ENCODE data around the gene INPP1. TPM values are rescaled to one million over a fixed set of nuclear protein-coding genes. Genes with fewer than 3 reads are reported as not detected.
"Not testable (repeated sequence)": the region's sequence is repeated elsewhere in the genome, so short reads cannot be mapped to it uniquely, and the experiment has no call there.

Gene INPP1
- total RNA-seq, 2 experiments from 2014 or later: 5.6 to 6.9 TPM

DNA sequence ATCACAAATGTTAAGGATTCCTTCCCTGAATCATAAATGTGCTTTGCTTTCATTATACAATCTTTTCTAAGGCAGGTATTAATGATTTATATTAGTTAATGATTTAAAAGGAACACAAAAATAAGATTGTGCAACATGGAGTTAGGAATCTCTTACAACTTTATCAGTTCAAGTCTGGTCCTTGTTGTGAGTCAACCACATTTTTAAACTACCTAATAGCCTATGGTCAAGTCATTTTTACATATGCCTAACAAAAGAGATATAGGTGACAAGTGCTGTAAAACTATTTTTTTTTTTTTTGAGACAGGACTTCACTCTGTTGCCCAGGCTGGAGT is 8.2 kb upstream of the INPP1 start:
- CTCF ChIA-PET: no interaction called here
- ATAC-seq: no peak
- Mint-ChIP-seq H3K4me1 (ENCODE audit: low read depth) (no peaks in the 10 kb centered on the region), H3K36me3 (ENCODE audit: low read depth) (no peaks in the 10 kb centered on the region), H3K4me3 (no peak overlapping the region), H3K9me3 (ENCODE audit: insufficient read depth) (no peaks in the 10 kb centered on the region), H3K27me3 (ENCODE audit: low read depth) (peaks cover 22% of the 10 kb centered on the region), H3K27ac (no peak overlapping the region)
- no peak for DNase-seq
- POLR2A ChIA-PET: no interaction called here

DNA sequence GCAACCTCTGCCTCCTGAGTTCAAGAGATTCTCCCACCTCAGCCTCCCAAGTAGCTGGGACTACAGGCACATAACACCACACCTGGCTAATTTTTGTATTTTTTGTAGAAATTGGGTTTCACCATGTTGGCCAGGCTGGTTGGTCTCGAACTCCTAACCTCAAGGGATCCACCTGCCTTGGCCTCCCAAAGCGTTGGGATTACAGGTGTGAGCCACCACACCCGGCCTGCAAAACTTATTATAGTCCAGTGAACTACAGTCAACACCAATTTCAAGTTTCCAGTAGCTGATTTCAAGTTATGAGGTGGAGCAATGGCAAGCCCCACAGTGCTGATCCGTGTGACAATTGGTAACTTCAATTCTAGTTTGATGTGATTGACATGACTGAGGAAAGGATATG is 7.8 kb upstream of the INPP1 start:
- POLR2A ChIA-PET; H3K36me3 Mint-ChIP-seq (ENCODE audit: low read depth); H3K4me1 Mint-ChIP-seq (ENCODE audit: low read depth); DNase-seq; CTCF ChIA-PET; H3K9me3 Mint-ChIP-seq (ENCODE audit: insufficient read depth); H3K4me3 Mint-ChIP-seq; H3K27ac Mint-ChIP-seq; ATAC-seq: not testable (repeated sequence)
- peaks cover 22% of the 10 kb centered on the region for H3K27me3 Mint-ChIP-seq (ENCODE audit: low read depth)

- no peaks in the 10 kb centered on the region for H3K4me1 Mint-ChIP-seq (ENCODE audit: low read depth)
- ChIA-PET CTCF (no interaction called here), POLR2A (no interaction called here)
- ATAC-seq (no peak), DNase-seq (no peak)
- no peaks in the 10 kb centered on the region for H3K36me3 Mint-ChIP-seq (ENCODE audit: low read depth)
- H3K27ac Mint-ChIP-seq: no peak overlapping the region
- no peak overlapping the region for H3K4me3 Mint-ChIP-seq
- H3K9me3 Mint-ChIP-seq (ENCODE audit: insufficient read depth): no peaks in the 10 kb centered on the region
- peaks cover 17% of the 10 kb centered on the region for H3K27me3 Mint-ChIP-seq (ENCODE audit: low read depth)
Measured at GRCh38 chr2:190336420-190336819, 7.0 kb upstream of the INPP1 start.

DNA sequence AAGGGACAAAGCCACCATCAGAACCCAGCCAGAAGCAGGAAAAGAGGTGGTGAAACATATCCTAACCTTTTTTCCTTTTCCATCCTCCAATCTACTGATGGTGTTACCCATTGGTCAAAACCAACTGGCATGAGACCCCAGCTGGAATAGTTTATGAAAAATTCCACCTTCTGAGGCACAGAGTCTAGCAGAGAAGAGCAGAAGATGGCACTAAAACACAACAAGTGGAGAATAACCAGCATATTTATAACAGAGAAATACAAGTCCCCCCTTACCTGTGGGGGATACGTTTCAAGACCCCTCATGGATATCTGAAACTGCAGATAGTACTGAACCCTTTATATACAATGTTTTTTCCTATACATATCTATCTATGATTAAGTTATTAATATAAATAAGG is 4.9 kb upstream of the INPP1 start:
- Mint-ChIP-seq H3K4me1 (ENCODE audit: low read depth) (peaks cover 6% of the 10 kb centered on the region), H3K27ac (no peak overlapping the region), H3K9me3 (ENCODE audit: insufficient read depth) (no peaks in the 10 kb centered on the region), H3K27me3 (ENCODE audit: low read depth) (peaks cover 25% of the 10 kb centered on the region), H3K36me3 (ENCODE audit: low read depth) (no peaks in the 10 kb centered on the region), H3K4me3 (no peak overlapping the region)
- CTCF ChIA-PET: no interaction called here
- POLR2A ChIA-PET: no interaction called here
- DNase-seq: no peak
- no peak for ATAC-seq

- CTCF ChIA-PET: no interaction called here
- POLR2A ChIA-PET: no interaction called here
Measured at GRCh38 chr2:190339394-190339793, 4.0 kb upstream of the INPP1 start.

GRCh38 chr2:190340369-190340768 is 3.0 kb upstream of the INPP1 start:
- Mint-ChIP-seq H3K27me3 (ENCODE audit: low read depth) (peaks cover 20% of the 10 kb centered on the region), H3K9me3 (ENCODE audit: insufficient read depth) (no peaks in the 10 kb centered on the region), H3K36me3 (ENCODE audit: low read depth) (peaks cover 3% of the 10 kb centered on the region), H3K27ac (no peak overlapping the region), H3K4me1 (ENCODE audit: low read depth) (peaks cover 17% of the 10 kb centered on the region), H3K4me3 (no peak overlapping the region)
- ATAC-seq (no peak), DNase-seq (no peak)
- POLR2A ChIA-PET: no interaction called here
- CTCF ChIA-PET: no interaction called here

More at GRCh38 chr2:190339394-190339793, 4.0 kb upstream of the INPP1 start:
- H3K4me1 Mint-ChIP-seq (ENCODE audit: low read depth): peaks cover 11% of the 10 kb centered on the region
- H3K27ac Mint-ChIP-seq: no peak overlapping the region
- no peaks in the 10 kb centered on the region for H3K9me3 Mint-ChIP-seq (ENCODE audit: insufficient read depth)
- H3K4me3 Mint-ChIP-seq: no peak overlapping the region
- H3K27me3 Mint-ChIP-seq (ENCODE audit: low read depth): peaks cover 25% of the 10 kb centered on the region
- no peak for ATAC-seq
- no peak for DNase-seq
- H3K36me3 Mint-ChIP-seq (ENCODE audit: low read depth): peaks cover 3% of the 10 kb centered on the region

- H3K27ac Mint-ChIP-seq: no peak overlapping the region
- ChIA-PET POLR2A (interaction anchor here (1.2 kb wide), 1 partner anchor 64 kb away, joined by 5 read pairs; no protein-coding TSS in a partner anchor), CTCF (interaction anchor here (2.8 kb wide), 1 partner anchor 23 kb away, joined by 29 read pairs; the partner anchor contains the start of gene HIBCH)
- peaks cover 20% of the 10 kb centered on the region for H3K4me1 Mint-ChIP-seq (ENCODE audit: low read depth)
- no peak for ATAC-seq
- no peaks in the 10 kb centered on the region for H3K9me3 Mint-ChIP-seq (ENCODE audit: insufficient read depth)
- peaks cover 3% of the 10 kb centered on the region for H3K36me3 Mint-ChIP-seq (ENCODE audit: low read depth)
- peaks cover 17% of the 10 kb centered on the region for H3K27me3 Mint-ChIP-seq (ENCODE audit: low read depth)
- DNase-seq: no peak
- no peak overlapping the region for H3K4me3 Mint-ChIP-seq
Measured at GRCh38 chr2:190342611-190343010, 778 bp upstream of the INPP1 start.

- H3K36me3 Mint-ChIP-seq (ENCODE audit: low read depth): peaks cover 3% of the 10 kb centered on the region
- DNase-seq: peak; percentile 35
- CTCF ChIA-PET: interaction anchor here (2.2 to 2.8 kb wide), 3 partner anchors 12 to 24 kb away, joined by 4 to 29 read pairs (median 9); partner anchors contain the start of gene HIBCH
Measured at GRCh38 chr2:190343089-190343535, 277 bp upstream of the INPP1 start.

GRCh38 chr2:190344276-190344827 is 963 bp downstream of the INPP1 start:
- no peak for DNase-seq
- peak overlapping the region; percentile 53 for H3K27ac Mint-ChIP-seq
- peaks cover 5% of the 10 kb centered on the region for H3K36me3 Mint-ChIP-seq (ENCODE audit: low read depth)
- H3K27me3 Mint-ChIP-seq (ENCODE audit: low read depth): peaks cover 17% of the 10 kb centered on the region
- peak; percentile 54 for ATAC-seq
- POLR2A ChIA-PET: interaction anchor here (0.6 to 1.2 kb wide), 3 partner anchors 15 to 442 kb away, joined by 3 to 6 read pairs (median 5); no protein-coding TSS in a partner anchor
- H3K4me1 Mint-ChIP-seq (ENCODE audit: low read depth): peaks cover 20% of the 10 kb centered on the region
- peak overlapping the region; percentile 77 for H3K4me3 Mint-ChIP-seq
- CTCF ChIA-PET: interaction anchor here (0.8 to 2.8 kb wide), 15 partner anchors 13 to 506 kb away, joined by 3 to 29 read pairs (median 5); partner anchors contain the start of gene HIBCH
- H3K9me3 Mint-ChIP-seq (ENCODE audit: insufficient read depth): no peaks in the 10 kb centered on the region

More at GRCh38 chr2:190343089-190343535, 277 bp upstream of the INPP1 start:
- Mint-ChIP-seq H3K27me3 (ENCODE audit: low read depth) (peaks cover 17% of the 10 kb centered on the region), H3K4me1 (ENCODE audit: low read depth) (peaks cover 20% of the 10 kb centered on the region), H3K9me3 (ENCODE audit: insufficient read depth) (no peaks in the 10 kb centered on the region), H3K27ac (peak overlapping the region; percentile 72), H3K4me3 (peak overlapping the region; percentile 74)
- POLR2A ChIA-PET: interaction anchor here (0.5 to 1.2 kb wide), 2 partner anchors 64 to 91 kb away, joined by 3 to 5 read pairs; no protein-coding TSS in a partner anchor
- no peak for ATAC-seq

DNA sequence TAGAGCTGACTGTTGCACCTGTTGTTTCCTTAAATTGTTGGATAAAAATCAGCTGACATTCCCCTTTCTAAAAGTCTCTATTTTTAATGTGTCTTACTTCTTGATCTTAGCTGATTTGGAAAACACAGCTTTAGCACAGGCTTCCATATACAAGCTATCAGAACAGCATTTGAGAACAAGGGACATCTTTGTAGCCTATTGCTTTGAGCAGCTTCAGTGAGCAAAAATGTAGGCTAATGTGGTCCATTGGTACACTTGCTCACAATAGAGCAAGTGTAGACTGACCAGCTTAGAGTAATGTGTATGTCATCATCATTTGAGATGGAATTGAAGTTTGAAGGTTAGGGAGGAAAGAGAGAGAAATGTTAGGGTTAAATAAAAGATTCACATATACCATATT is 7.0 kb downstream of the INPP1 start:
- ChIA-PET POLR2A (no interaction called here), CTCF (no interaction called here)
- no peaks in the 10 kb centered on the region for H3K27me3 Mint-ChIP-seq (ENCODE audit: low read depth)

GRCh38 chr2:190351955-190352354 is 8.6 kb downstream of the INPP1 start:
- CTCF ChIA-PET: no interaction called here
- H3K9me3 Mint-ChIP-seq (ENCODE audit: insufficient read depth): no peaks in the 10 kb centered on the region
- no peaks in the 10 kb centered on the region for H3K4me1 Mint-ChIP-seq (ENCODE audit: low read depth)
- H3K27ac Mint-ChIP-seq: no peak overlapping the region
- no peak overlapping the region for H3K4me3 Mint-ChIP-seq
- no peaks in the 10 kb centered on the region for H3K27me3 Mint-ChIP-seq (ENCODE audit: low read depth)
- H3K36me3 Mint-ChIP-seq (ENCODE audit: low read depth): peaks cover 2% of the 10 kb centered on the region
- POLR2A ChIA-PET: no interaction called here
- DNase-seq (no peak), ATAC-seq (no peak)

More for the DNA sequence above, 7.0 kb downstream of the INPP1 start:
- peaks cover 4% of the 10 kb centered on the region for H3K4me1 Mint-ChIP-seq (ENCODE audit: low read depth)
- no peaks in the 10 kb centered on the region for H3K9me3 Mint-ChIP-seq (ENCODE audit: insufficient read depth)
- ATAC-seq (no peak), DNase-seq (no peak)
- no peak overlapping the region for H3K4me3 Mint-ChIP-seq
- peaks cover 2% of the 10 kb centered on the region for H3K36me3 Mint-ChIP-seq (ENCODE audit: low read depth)
- no peak overlapping the region for H3K27ac Mint-ChIP-seq

DNA sequence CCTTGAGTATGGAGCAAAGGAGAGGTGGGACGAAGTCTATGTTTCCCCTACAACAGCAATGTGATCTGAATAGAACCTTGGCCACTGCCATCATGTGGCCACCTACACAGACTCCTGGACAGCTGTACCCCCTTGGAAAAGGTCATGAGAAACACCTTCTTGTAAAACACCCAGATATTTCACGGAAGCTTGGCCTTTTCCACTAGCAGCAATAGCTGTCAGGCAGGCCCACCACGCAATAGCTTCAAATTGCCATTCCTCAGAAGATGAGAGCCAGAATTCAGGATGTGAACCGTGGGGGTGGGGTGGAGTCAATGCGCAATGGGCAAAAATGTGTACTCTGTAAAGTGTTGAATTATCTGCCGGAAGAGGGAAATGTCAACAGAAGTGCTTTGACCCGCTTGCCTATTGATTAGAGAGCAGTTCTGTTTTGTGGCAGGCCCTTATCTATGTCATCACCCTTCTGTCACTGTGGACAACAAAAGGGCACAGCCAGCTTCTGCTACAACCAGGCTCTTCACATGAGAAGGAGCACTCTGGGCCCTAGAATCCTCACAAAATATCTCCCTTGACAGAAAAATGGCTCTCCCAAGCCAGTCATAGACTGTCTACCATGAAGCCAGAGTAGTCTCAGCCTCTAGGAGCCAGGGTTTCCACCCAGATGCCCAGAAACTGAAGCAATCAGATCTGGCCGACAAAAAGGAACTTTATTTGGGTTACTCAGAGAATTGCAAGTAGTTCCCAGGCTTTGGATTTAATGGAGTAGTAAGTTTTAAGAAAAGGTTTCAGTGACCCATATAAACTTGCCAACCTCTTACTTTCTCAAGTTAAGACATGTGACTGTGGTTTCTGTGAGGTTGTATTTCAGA is 9.5 kb downstream of the INPP1 start:
- Mint-ChIP-seq H3K4me3 (no peak overlapping the region), H3K27ac (no peak overlapping the region), H3K4me1 (ENCODE audit: low read depth) (no peaks in the 10 kb centered on the region), H3K9me3 (ENCODE audit: insufficient read depth) (no peaks in the 10 kb centered on the region), H3K27me3 (ENCODE audit: low read depth) (no peaks in the 10 kb centered on the region), H3K36me3 (ENCODE audit: low read depth) (peaks cover 2% of the 10 kb centered on the region)
- CTCF ChIA-PET: interaction anchor here (0.8 kb wide), 1 partner anchor 17 kb away, joined by 3 read pairs; no protein-coding TSS in a partner anchor
- ATAC-seq (no peak), DNase-seq (no peak)
- POLR2A ChIA-PET: no interaction called here

Measured in activated CD8-positive, alpha-beta T cell treated with anti-CD3 and anti-CD28 coated beads, Interleukin-2, amount 10 ng/mL, durations not matched to agents 7 days and 5 days (primary cell).